T-helper 17 cell (primary cell): Measurements from ENCODE around the gene IGSF11. TPM values are rescaled to one million over a fixed set of nuclear protein-coding genes. Genes with fewer than 3 reads are reported as not detected.
"Not testable (repeated sequence)": the region's sequence is repeated elsewhere in the genome, so short reads cannot be mapped to it uniquely, and the experiment has no call there.

Experiments used
- ATAC-seq: fragments of 150-1000 bp; cut with Tn5 transposase; 2 replicates; pipeline ENCODE4 v1.10.0; 2021; ENCODE audit warnings: mild to moderate bottlenecking, moderate library complexity
- DNase-seq, 3 donors: peaks; one replicate each; pipeline versions ENCODE4 v3.0.0 to v3.0.0-alpha.2; 2020 to 2021
- H3K9me3 ChIP-seq: one replicate; pipeline ENCODE4 v1.7.0; 2013; ENCODE audit warnings: low read length, mild to moderate bottlenecking; ENCODE audit not compliant: control insufficient read depth, poor library complexity, severe bottlenecking
- H3K27ac Mint-ChIP-seq: one replicate; pipeline ENCODE4 v1.8.0; 2022; ENCODE audit warnings: mild to moderate bottlenecking, moderate library complexity, mixed read lengths
- H3K27me3 Mint-ChIP-seq: one replicate; pipeline ENCODE4 v1.8.0; 2022; ENCODE audit warnings: mixed read lengths
- H3K36me3 Mint-ChIP-seq: one replicate; pipeline ENCODE4 v1.8.0; 2022; ENCODE audit warnings: low read depth, mixed read lengths
- H3K4me1 Mint-ChIP-seq: one replicate; pipeline ENCODE4 v1.8.0; 2022; ENCODE audit warnings: mild to moderate bottlenecking, mixed read lengths
- H3K4me3 Mint-ChIP-seq: one replicate; pipeline ENCODE4 v1.8.0; 2022; ENCODE audit warnings: mild to moderate bottlenecking, moderate library complexity, mixed read lengths
- total RNA-seq, 4 donors: library from RNA in 2 of 4; stranded (reverse) in 2 of 4; gene quantifications; one replicate each; pipeline ENCODE4 v1.2.3 and lab custom pipeline; 2022 to 2026

The IGSF11 gene
- total RNA-seq, 2 donors from 2014 or later, result 1.6 TPM; not detected in 1

GRCh38 chr3:118981494-118982134 is 53.0 kb downstream of the IGSF11 start:
- no peak overlapping the region for H3K4me3 Mint-ChIP-seq

GRCh38 chr3:118980832-118981231 is 53.8 kb downstream of the IGSF11 start:
- no peaks in the 10 kb centered on the region for H3K9me3 ChIP-seq
- no peak for ATAC-seq
- no peak for DNase-seq
- Mint-ChIP-seq H3K27ac (no peak overlapping the region), H3K4me3 (no peak overlapping the region), H3K27me3 (peaks cover 33% of the 10 kb centered on the region), H3K36me3 (peaks cover 6% of the 10 kb centered on the region), H3K4me1 (peaks cover 12% of the 10 kb centered on the region)

More at GRCh38 chr3:118981494-118982134, 53.0 kb downstream of the IGSF11 start:
- H3K9me3 ChIP-seq, result no peaks in the 10 kb centered on the region
- peaks cover 6% of the 10 kb centered on the region for H3K36me3 Mint-ChIP-seq
- no peak overlapping the region for H3K27ac Mint-ChIP-seq
- peaks cover 33% of the 10 kb centered on the region for H3K27me3 Mint-ChIP-seq
- ATAC-seq, result no peak
- H3K4me1 Mint-ChIP-seq, result peaks cover 12% of the 10 kb centered on the region
- DNase-seq, result no peak

- Mint-ChIP-seq H3K4me3 (no peak overlapping the region), H3K27me3 (peaks cover 27% of the 10 kb centered on the region), H3K36me3 (peaks cover 6% of the 10 kb centered on the region), H3K27ac (no peak overlapping the region), H3K4me1 (peaks cover 11% of the 10 kb centered on the region)
- DNase-seq (no peak), ATAC-seq (no peak)
- H3K9me3 ChIP-seq, result no peaks in the 10 kb centered on the region
These were observed 56.3 kb downstream of the IGSF11 start for GRCh38 chr3:118978393-118978758.

GRCh38 chr3:118977671-118978392 is 56.8 kb downstream of the IGSF11 start:
- Mint-ChIP-seq H3K4me1 (peaks cover 11% of the 10 kb centered on the region), H3K27me3 (peaks cover 27% of the 10 kb centered on the region), H3K27ac (no peak overlapping the region), H3K36me3 (peaks cover 6% of the 10 kb centered on the region), H3K4me3 (no peak overlapping the region)
- H3K9me3 ChIP-seq, result no peaks in the 10 kb centered on the region
- DNase-seq (no peak), ATAC-seq (no peak)

GRCh38 chr3:118977118-118977517 is 57.5 kb downstream of the IGSF11 start:
- Mint-ChIP-seq H3K27ac (no peak overlapping the region), H3K4me1 (peaks cover 11% of the 10 kb centered on the region), H3K27me3 (peaks cover 21% of the 10 kb centered on the region), H3K4me3 (no peak overlapping the region), H3K36me3 (peaks cover 6% of the 10 kb centered on the region)
- ATAC-seq, result no peak
- no peak for DNase-seq
- H3K9me3 ChIP-seq, result no peaks in the 10 kb centered on the region

- ATAC-seq, DNase-seq: not testable (repeated sequence)
These were observed 59.2 kb downstream of the IGSF11 start for GRCh38 chr3:118975476-118975875.

GRCh38 chr3:118974356-118975097 is 60.1 kb downstream of the IGSF11 start:
- Mint-ChIP-seq H3K27me3 (peaks cover 20% of the 10 kb centered on the region), H3K27ac (no peak overlapping the region), H3K36me3 (peaks cover 5% of the 10 kb centered on the region), H3K4me3 (no peak overlapping the region), H3K4me1 (peaks cover 11% of the 10 kb centered on the region)
- DNase-seq (no peak), ATAC-seq (no peak)
- no peaks in the 10 kb centered on the region for H3K9me3 ChIP-seq

More at GRCh38 chr3:118975476-118975875, 59.2 kb downstream of the IGSF11 start:
- Mint-ChIP-seq H3K27me3 (peaks cover 13% of the 10 kb centered on the region), H3K4me1 (peaks cover 11% of the 10 kb centered on the region)
- not testable (repeated sequence) for H3K4me3 Mint-ChIP-seq, H3K27ac Mint-ChIP-seq, H3K36me3 Mint-ChIP-seq, H3K9me3 ChIP-seq

GRCh38 chr3:118973050-118973449 is 61.6 kb downstream of the IGSF11 start:
- peaks cover 16% of the 10 kb centered on the region for H3K27me3 Mint-ChIP-seq
- peaks cover 4% of the 10 kb centered on the region for H3K36me3 Mint-ChIP-seq
- H3K4me1 Mint-ChIP-seq, result peaks cover 11% of the 10 kb centered on the region
- H3K27ac Mint-ChIP-seq, result no peak overlapping the region
- no peak overlapping the region for H3K4me3 Mint-ChIP-seq
- DNase-seq (no peak), ATAC-seq (no peak)
- no peaks in the 10 kb centered on the region for H3K9me3 ChIP-seq

GRCh38 chr3:118970819-118971218 is 63.8 kb downstream of the IGSF11 start:
- H3K4me1 Mint-ChIP-seq, result peaks cover 8% of the 10 kb centered on the region
- ATAC-seq, result no peak

GRCh38 chr3:118968640-118969039 is 66.0 kb downstream of the IGSF11 start:
- peaks cover 24% of the 10 kb centered on the region for H3K27me3 Mint-ChIP-seq
- DNase-seq (no peak), ATAC-seq (no peak)
- H3K9me3 ChIP-seq, result no peaks in the 10 kb centered on the region
- no peak overlapping the region for H3K4me3 Mint-ChIP-seq
- H3K4me1 Mint-ChIP-seq, result no peaks in the 10 kb centered on the region
- peaks cover 2% of the 10 kb centered on the region for H3K36me3 Mint-ChIP-seq
- no peak overlapping the region for H3K27ac Mint-ChIP-seq

More at GRCh38 chr3:118970819-118971218, 63.8 kb downstream of the IGSF11 start:
- Mint-ChIP-seq H3K27me3 (peaks cover 12% of the 10 kb centered on the region), H3K4me3 (no peak overlapping the region), H3K27ac (no peak overlapping the region), H3K36me3 (peaks cover 2% of the 10 kb centered on the region)
- no peaks in the 10 kb centered on the region for H3K9me3 ChIP-seq
- DNase-seq, result no peak

GRCh38 chr3:118968111-118968510 is 66.5 kb downstream of the IGSF11 start:
- Mint-ChIP-seq H3K27me3 (peaks cover 24% of the 10 kb centered on the region), H3K27ac (no peak overlapping the region), H3K4me3 (no peak overlapping the region), H3K4me1 (no peaks in the 10 kb centered on the region), H3K36me3 (peaks cover 2% of the 10 kb centered on the region)
- ATAC-seq (no peak), DNase-seq (no peak)
- H3K9me3 ChIP-seq, result no peaks in the 10 kb centered on the region

GRCh38 chr3:118966700-118967099 is 67.9 kb downstream of the IGSF11 start:
- Mint-ChIP-seq H3K4me3 (no peak overlapping the region), H3K4me1 (no peaks in the 10 kb centered on the region), H3K36me3 (peaks cover 2% of the 10 kb centered on the region), H3K27me3 (peaks cover 24% of the 10 kb centered on the region), H3K27ac (no peak overlapping the region)
- DNase-seq (no peak), ATAC-seq (no peak)
- no peaks in the 10 kb centered on the region for H3K9me3 ChIP-seq

GRCh38 chr3:118963711-118964110 is 70.9 kb downstream of the IGSF11 start:
- ATAC-seq (no peak), DNase-seq (no peak)
- peaks cover 12% of the 10 kb centered on the region for H3K27me3 Mint-ChIP-seq
- no peaks in the 10 kb centered on the region for H3K9me3 ChIP-seq
- no peak overlapping the region for H3K27ac Mint-ChIP-seq
- H3K4me3 Mint-ChIP-seq, result no peak overlapping the region
- peaks cover 2% of the 10 kb centered on the region for H3K4me1 Mint-ChIP-seq
- H3K36me3 Mint-ChIP-seq, result no peaks in the 10 kb centered on the region
